IPS DF 6.9 (cell line): Measurements from ENCODE around the gene HSPA1B.
"Not testable (repeated sequence)": the region's sequence is repeated elsewhere in the genome, so short reads cannot be mapped to it uniquely, and the experiment has no call there.

Experiments
- DNase-seq: peaks from one replicate; pipeline ENCODE4 v3.0.0-alpha.2; 2013; ENCODE audit warnings: low read depth, low spot score
- H3K27ac ChIP-seq: one replicate; pipeline ENCODE4 v1.5.1; 2013; ENCODE audit warnings: low read length, control low read depth
- H3K27me3 ChIP-seq: 2 replicates; pipeline ENCODE4 v1.6.1; 2013; ENCODE audit warnings: mild to moderate bottlenecking, low read length; ENCODE audit not compliant: control insufficient read depth, insufficient read depth
- H3K36me3 ChIP-seq: 2 replicates; pipeline ENCODE4 v1.6.1; 2013; ENCODE audit warnings: low read length; ENCODE audit not compliant: control insufficient read depth, insufficient read depth
- H3K4me1 ChIP-seq: 2 replicates; pipeline ENCODE4 v1.6.1; 2013; ENCODE audit warnings: low read length; ENCODE audit not compliant: control insufficient read depth, insufficient read depth
- H3K4me3 ChIP-seq: 2 replicates; pipeline ENCODE4 v1.5.1; 2013; ENCODE audit warnings: mild to moderate bottlenecking, low read length
- H3K9me3 ChIP-seq: 2 replicates; pipeline ENCODE4 v1.6.1; 2013; ENCODE audit warnings: low read length, inconsistent platforms; ENCODE audit not compliant: control insufficient read depth, insufficient read depth
- WGBS: extraction: QIAGEN DNeasy Blood & Tissue Kit; methylation state at CpG from one replicate; pipeline ENCODE4 v1.1.7; 2013; ENCODE audit warnings: mixed read lengths, missing lambda C conversion rate; ENCODE audit not compliant: insufficient read length, insufficient coverage; 5-methylcytosine and 5-hydroxymethylcytosine counted together

The HSPA1B gene

DNA sequence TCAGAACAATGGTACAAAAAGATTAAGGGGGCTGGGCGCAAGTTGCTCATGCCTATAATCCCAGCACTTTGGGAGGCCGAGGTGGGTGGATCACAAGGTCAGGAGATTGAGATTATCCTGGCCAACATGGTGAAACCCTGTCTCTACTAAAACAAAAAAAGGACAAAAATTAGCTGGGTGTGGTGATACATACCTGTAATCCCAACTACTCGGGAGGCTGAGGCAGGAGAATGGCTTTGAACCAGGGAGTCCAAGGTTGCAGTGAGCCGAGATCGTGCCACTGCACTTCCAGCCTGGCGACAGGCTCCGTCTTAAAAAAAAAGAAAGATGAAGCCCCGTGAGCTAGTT, 12.2 kb downstream of the HSPA1B start:
- WGBS: no CpG with 5 or more reads among the region's 8 CpGs

DNA sequence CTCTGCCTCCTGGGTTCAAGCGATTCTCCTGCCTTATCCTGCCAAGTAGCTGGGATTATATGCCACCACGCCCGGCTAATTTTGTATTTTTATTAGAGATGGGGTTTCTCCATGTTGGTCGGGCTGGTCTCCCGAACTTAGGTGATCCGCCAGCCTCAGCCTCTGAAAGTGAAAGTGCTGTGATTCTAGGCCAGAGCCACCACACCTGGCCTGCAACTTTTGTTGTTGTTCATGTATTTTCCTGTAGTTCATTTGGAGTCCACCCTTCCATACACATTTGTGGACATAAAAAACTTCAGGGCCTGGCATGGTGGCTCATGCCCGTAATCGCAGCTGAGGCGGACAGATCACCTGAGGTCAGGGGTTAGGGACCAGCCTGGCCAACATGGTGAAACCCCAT, 14.5 kb downstream of the HSPA1B start:
- no CpG with 5 or more reads among the region's 9 CpGs for WGBS
- H3K36me3 ChIP-seq: peaks cover 23% of the 10 kb centered on the region; the same call in 1 of the 2 replicates
- H3K27ac ChIP-seq: no peak overlapping the region
- H3K4me1 ChIP-seq: no peaks in the 10 kb centered on the region
- H3K4me3 ChIP-seq: no peak overlapping the region
- no peaks in the 10 kb centered on the region for H3K27me3 ChIP-seq
- no peaks in the 10 kb centered on the region for H3K9me3 ChIP-seq
- no peak for DNase-seq

More for the DNA sequence above, 12.2 kb downstream of the HSPA1B start:
- H3K4me1 ChIP-seq, H3K4me3 ChIP-seq, DNase-seq, H3K27me3 ChIP-seq, H3K27ac ChIP-seq, H3K9me3 ChIP-seq: not testable (repeated sequence)
- H3K36me3 ChIP-seq: peaks cover 29% of the 10 kb centered on the region; the same call in 1 of the 2 replicates

DNA sequence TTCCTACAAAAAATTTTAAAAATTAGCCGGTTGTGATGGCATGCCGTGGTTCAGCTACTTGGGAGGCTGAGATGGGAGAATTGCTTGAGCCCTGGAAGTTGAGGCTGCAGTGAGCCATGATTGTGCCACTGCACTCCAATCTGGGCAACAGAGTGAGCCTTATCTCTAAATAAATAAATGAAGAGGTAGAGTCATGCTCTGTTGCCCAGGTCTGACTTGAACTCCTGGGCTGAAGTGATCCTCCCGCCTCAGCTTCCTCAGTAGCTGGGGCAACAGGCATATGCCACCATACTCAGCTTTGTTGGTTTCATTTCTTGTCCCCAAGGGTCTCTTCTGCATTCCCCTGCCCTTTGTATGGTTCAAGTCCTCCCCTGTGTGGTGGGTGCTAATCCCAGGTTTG, 17.0 kb downstream of the HSPA1B start:
- Histone ChIP-seq H3K36me3 (peaks cover 5% of the 10 kb centered on the region; the same call in 1 of the 2 replicates), H3K9me3 (no peaks in the 10 kb centered on the region), H3K27me3 (no peaks in the 10 kb centered on the region), H3K27ac (no peak overlapping the region), H3K4me1 (no peaks in the 10 kb centered on the region), H3K4me3 (no peak overlapping the region)
- no peak for DNase-seq
- no CpG with 5 or more reads among the region's 3 CpGs for WGBS

DNA sequence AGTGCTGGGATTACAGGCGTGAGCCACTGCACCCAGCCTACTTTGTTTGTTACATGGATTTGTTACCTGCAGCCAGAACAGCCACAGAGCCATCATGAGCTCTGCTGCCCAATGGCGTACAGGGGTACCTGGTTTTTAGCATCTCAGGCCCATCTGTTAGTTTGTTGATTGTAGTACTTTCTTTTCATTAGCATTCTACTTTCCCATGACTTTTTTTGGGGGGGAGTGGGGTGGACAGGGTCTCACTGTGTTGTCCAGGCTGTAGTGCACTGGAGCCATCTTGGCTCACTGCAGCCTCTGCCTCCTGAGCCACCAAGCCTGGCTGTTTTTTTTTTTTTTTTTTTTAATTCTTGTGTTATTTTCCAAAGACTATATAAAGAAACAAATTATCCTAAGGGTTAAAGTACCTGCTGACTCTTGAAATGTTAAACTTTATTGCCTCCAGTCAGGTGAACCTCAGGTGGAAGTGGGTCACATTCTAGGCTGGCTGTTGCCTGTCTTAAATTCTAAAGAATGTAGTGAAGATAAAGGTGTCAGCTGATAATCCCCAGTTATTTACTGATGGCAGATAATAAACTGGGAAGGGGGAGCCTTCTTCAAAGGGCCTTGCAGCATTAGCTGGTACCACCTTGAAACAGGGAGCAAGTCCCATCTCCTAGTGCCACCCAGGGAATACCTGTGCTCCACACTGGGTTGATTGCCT, 19.9 kb downstream of the HSPA1B start:
- Histone ChIP-seq H3K27ac (no peak overlapping the region), H3K4me1 (no peaks in the 10 kb centered on the region), H3K36me3 (no peaks in the 10 kb centered on the region), H3K4me3 (no peak overlapping the region), H3K9me3 (no peaks in the 10 kb centered on the region), H3K27me3 (no peaks in the 10 kb centered on the region)
- WGBS: no CpG with 5 or more reads among the region's 2 CpGs
- no peak for DNase-seq

DNA sequence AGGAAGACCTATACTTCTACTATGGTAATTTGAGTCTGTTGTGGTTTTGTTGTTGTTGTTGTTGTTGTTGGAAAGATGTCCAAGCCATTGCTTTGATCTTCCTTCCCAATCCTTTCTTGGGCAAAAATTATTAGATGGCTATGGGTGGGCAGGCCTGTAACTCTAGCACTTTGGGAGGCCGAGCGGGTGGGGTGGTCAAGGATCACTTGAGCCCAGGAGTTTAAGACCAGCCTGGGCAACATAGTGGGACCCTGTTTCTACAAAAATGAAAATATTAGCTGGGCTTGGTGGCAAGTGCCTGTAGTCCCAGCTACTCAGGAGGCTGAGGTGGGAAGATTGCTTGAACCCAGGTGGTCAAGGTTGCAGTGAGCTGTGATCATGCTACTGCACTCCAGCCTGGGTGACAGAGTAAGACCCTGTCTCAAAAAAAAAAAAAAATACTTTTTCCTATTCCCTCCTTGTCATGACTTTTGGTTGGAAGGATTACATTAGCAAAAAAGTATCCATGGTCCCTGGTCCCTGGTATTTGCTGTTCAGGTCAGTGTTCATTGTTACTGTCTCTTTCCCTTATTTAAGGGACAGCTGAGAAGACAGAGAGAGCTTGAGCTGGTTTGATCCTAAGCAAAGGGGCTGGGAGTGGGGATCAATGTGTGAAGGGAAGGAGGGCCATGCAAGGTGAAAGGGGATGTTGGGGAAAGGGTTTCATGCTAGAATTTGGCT, 23.4 kb downstream of the HSPA1B start:
- H3K36me3 ChIP-seq: no peaks in the 10 kb centered on the region
- no peak for DNase-seq
- no peaks in the 10 kb centered on the region for H3K4me1 ChIP-seq
- no CpG with 5 or more reads among the region's 2 CpGs for WGBS
- no peaks in the 10 kb centered on the region; the same call in 1 of the 2 replicates for H3K9me3 ChIP-seq
- H3K4me3 ChIP-seq: no peak overlapping the region
- no peak overlapping the region for H3K27ac ChIP-seq
- no peaks in the 10 kb centered on the region for H3K27me3 ChIP-seq

DNA sequence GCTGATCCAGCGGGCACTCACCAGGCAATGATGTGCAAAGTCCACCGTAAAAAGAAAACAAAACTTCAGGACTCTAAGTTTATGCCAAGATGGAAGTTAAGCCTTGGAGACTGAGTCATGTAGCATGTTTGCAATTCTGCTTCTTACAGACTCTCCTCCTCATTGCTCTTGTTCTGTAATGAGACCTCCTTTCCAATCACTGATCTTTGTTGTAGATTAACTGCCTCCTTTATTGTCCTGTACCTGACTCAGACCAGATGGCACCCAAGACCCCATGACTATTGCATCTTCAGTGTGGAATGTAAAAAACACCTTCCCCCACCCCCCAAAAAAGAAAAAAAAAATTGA, 23.9 kb downstream of the HSPA1B start:
- no peak overlapping the region for H3K4me3 ChIP-seq
- WGBS: no CpG with 5 or more reads among the region's 2 CpGs
- no peak for DNase-seq
- H3K9me3 ChIP-seq: no peaks in the 10 kb centered on the region; the same call in 1 of the 2 replicates
- H3K27me3 ChIP-seq: no peaks in the 10 kb centered on the region
- no peak overlapping the region for H3K27ac ChIP-seq
- no peaks in the 10 kb centered on the region for H3K36me3 ChIP-seq
- no peaks in the 10 kb centered on the region for H3K4me1 ChIP-seq

DNA sequence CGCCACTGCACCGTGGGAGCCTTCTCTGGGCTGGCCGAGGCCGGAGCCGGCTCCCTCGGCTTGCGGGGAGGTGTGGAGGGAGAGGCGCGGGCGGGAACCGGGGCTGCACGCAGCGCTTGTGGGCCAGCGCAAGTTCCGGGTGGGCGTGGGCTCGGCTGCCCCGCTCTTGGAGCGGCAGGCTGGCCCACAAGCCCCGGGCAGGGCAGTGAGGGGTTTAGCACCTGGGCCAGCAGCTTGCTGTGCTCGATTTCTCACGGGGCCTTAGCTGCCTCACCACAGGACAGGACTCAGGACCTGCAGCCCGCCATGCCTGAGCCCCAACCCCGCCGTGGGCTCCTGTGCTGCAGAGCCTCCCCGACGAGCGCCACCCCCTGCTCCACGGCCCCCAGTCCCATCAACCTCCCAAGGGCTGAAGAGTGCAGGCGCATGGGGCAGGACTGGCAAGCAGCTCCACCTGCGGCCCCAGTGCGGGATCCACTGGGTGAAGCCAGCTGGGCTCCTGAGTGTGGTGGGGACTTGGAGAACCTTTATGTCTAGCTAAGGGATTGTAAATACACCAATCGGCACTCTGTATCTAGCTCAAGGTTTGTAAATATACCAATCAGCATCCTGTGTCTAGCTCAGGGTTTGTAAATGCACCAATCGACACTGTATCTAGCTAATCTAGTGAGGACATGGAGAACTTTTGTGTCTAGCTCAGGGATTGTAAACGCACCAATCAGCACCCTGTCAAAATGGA, 24.6 kb downstream of the HSPA1B start:
- H3K4me3 ChIP-seq, H3K4me1 ChIP-seq, H3K27me3 ChIP-seq, H3K9me3 ChIP-seq, H3K27ac ChIP-seq, DNase-seq, H3K36me3 ChIP-seq: not testable (repeated sequence)
- WGBS: no CpG with 5 or more reads among the region's 35 CpGs

DNA sequence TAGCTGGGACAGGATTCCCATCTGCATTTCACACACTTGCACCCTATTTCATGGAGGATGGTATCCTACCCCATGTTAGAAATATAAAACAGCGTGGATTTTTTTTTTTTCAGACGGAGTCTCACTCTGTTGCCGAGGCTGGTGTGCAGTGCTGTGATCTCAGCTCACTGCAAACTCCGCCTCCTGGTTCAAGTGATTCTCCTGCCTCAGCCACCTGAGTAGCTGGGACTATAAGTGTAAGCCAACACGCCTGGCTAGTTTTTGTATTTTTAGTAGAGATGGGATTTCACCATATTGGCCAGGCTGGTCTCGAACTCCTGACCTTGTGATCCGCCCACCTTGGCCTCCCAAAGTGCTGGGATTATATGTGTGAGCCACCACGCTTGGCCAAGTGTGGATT, 30.2 kb downstream of the HSPA1B start:
- no CpG with 5 or more reads among the region's 8 CpGs for WGBS
- H3K4me3 ChIP-seq, H3K27me3 ChIP-seq, H3K4me1 ChIP-seq, H3K36me3 ChIP-seq, H3K27ac ChIP-seq, DNase-seq, H3K9me3 ChIP-seq: not testable (repeated sequence)

DNA sequence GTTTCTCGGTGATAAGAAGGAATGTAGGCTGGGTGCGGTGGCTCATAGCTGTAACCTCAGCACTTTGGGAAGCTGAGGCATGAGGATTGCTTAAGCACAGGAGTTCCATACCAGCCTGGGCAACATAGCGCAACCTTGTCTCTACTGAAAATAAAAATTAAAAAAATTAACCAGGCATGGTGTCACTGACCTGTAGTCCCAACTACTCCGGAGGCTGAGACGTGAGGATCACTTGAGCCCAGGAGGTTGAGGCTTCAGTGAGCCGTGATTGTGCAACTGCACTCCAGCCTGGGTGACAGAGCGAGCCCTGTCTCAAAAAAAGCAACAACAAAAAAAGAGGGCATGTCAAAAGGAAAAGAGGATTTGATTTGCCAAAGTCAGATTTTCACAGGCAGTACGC, 31.2 kb downstream of the HSPA1B start:
- no peak overlapping the region for H3K27ac ChIP-seq
- no CpG with 5 or more reads among the region's 8 CpGs for WGBS
- H3K4me3 ChIP-seq: no peak overlapping the region

DNA sequence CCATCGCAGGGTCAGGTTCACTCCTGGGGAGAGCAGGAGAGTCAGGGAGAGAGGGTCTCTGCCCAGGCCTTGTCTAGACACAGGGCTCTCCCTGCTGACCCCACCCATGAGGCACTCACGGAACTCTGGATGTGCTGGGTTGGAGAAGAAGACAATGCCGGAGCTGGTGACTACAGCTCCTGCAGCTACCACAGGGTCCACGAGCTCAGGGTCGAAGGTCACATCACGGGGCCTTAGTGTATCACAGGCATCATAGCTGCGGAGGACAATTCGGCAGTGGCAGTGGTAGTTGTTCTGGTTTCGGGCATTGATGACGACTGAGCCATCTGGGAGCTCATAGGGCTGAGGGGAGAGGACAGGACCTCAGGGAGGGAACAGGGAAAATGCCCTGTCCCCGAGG, 32.4 kb downstream of the HSPA1B start:
- Histone ChIP-seq H3K36me3 (no peaks in the 10 kb centered on the region), H3K4me3 (no peak overlapping the region), H3K27ac (no peak overlapping the region), H3K27me3 (no peaks in the 10 kb centered on the region), H3K4me1 (peaks cover 4% of the 10 kb centered on the region), H3K9me3 (no peaks in the 10 kb centered on the region)
- WGBS: no CpG with 5 or more reads among the region's 11 CpGs
- no peak for DNase-seq

More for the DNA sequence above, 31.2 kb downstream of the HSPA1B start:
- Histone ChIP-seq H3K27me3 (no peaks in the 10 kb centered on the region), H3K4me1 (peaks cover 2% of the 10 kb centered on the region), H3K36me3 (no peaks in the 10 kb centered on the region), H3K9me3 (no peaks in the 10 kb centered on the region)
- no peak for DNase-seq
